Tibial artery (tissue), 4 donors: Measurements from ENCODE around the gene STX1B.

Experiments
- DNase-seq, 2 donors: peaks; one replicate each; pipeline ENCODE4 v3.0.0-alpha.2; 2019
- H3K27ac ChIP-seq, 2 donors: fragments of 200-600 bp; sonication (generic) in 1 of 2; 1 replicate in 1 of 2; 2 replicates in 1 of 2; pipeline ENCODE4 v1.5.1; 2018 to 2019; ENCODE audit warnings: mild to moderate bottlenecking in 1 of 2
- H3K27me3 ChIP-seq, 2 donors: fragments of 200-600 bp; sonication (generic) in 1 of 2; one replicate each; pipeline versions ENCODE4 v1.5.1 to v1.6.0; 2016 to 2019
- H3K36me3 ChIP-seq, 3 donors: fragments of 200-600 bp; sonication (generic) in 2 of 3; one replicate each; pipeline ENCODE4 v1.5.1; 2016 to 2019; ENCODE audit warnings: mild to moderate bottlenecking in 2 of 3
- H3K4me1 ChIP-seq, 4 donors: fragments of 200-600 bp; sonication (generic) in 2 of 4; 1 replicate in 3 of 4; 2 replicates in 1 of 4; pipeline ENCODE4 v1.5.1; 2016 to 2019
- H3K4me3 ChIP-seq, 2 donors: fragments of 200-600 bp; sonication (generic) in 1 of 2; 1 replicate in 1 of 2; 2 replicates in 1 of 2; pipeline ENCODE4 v1.5.1; 2018 to 2019; ENCODE audit warnings: mild to moderate bottlenecking in 2 of 2
- H3K9me3 ChIP-seq, 3 donors: fragments of 200-600 bp; sonication (generic) in 1 of 3; one replicate each; pipeline ENCODE4 v1.5.1; 2016 to 2019
- intact Hi-C: fragments of 100-400 bp; cut with DNase I; formaldehyde crosslinking; loops from one replicate; pipeline ENCODE4 v1.15.0; 2023; ENCODE audit warnings: low total_unique reads
- TF ChIP-seq, protein P1 (sequence below), 2 experiments: fragments of 200-600 bp in 1 of 2; fragments of 450-650 bp in 1 of 2; IDR thresholded peaks; one replicate each; pipeline ENCODE4 v1.5.1; 2017 to 2019; ENCODE audit warnings: antibody characterized with exemption in 2 of 2, mild to moderate bottlenecking in 1 of 2, moderate library complexity in 1 of 2

STX1B gene

DNA sequence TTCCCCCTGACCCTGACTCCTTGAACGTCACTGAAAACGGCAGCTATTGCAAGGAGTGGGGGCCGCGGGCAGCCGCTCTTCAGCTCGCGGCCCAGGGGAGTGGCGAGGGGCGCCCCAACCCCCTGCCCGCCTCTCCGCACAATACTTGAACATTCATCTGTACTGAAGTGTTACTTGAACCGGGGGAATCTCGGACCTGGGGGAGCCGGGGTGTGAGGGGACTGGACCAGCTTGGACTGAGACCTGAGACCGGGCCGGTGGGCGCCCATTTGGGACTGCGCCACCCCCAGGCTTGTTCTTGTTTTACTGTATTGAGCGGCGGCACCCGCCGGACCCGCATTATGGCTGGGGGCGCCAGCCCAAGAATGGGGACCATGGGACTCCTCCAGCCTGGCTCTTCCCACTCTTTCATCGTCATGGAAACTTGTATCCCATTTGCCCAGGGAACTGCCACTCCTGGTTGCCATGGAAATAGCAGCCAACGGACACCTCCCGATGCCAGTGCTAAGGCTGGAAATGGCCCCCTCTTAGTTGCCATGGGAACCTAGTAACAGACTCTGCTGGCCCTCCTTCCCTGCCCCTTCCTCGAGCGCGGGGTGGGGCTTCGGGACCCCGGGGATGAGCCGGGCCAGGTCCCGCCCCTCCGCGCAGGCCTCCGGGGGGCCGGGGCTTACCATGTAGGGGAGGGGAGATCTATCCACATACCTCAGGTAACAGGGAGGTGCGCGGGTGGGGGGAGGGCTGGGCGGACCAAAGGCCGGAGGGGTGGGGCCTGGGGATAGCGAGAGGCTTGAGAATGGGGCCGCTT, 62.4 kb downstream of the STX1B start:
- Histone ChIP-seq H3K36me3 (peaks cover 0 to 34% (median 9%) of the 10 kb centered on the region in 3 donors), H3K27me3 (no peaks in the 10 kb centered on the region), H3K9me3 (no peaks in the 10 kb centered on the region), H3K4me1 (peaks cover 0 to 52% (median 41%) of the 10 kb centered on the region in 4 donors), H3K27ac (peak overlapping the region; percentile 89), H3K4me3 (peak overlapping the region; percentile 82 to 91)
- intact Hi-C loops: loop anchor here (2.0 kb wide), 1 partner anchor 25 kb away; the partner anchor contains the start of gene FBXL19
- peak; percentile 94 to 96 for DNase-seq
- TF ChIP-seq, protein P1, sequence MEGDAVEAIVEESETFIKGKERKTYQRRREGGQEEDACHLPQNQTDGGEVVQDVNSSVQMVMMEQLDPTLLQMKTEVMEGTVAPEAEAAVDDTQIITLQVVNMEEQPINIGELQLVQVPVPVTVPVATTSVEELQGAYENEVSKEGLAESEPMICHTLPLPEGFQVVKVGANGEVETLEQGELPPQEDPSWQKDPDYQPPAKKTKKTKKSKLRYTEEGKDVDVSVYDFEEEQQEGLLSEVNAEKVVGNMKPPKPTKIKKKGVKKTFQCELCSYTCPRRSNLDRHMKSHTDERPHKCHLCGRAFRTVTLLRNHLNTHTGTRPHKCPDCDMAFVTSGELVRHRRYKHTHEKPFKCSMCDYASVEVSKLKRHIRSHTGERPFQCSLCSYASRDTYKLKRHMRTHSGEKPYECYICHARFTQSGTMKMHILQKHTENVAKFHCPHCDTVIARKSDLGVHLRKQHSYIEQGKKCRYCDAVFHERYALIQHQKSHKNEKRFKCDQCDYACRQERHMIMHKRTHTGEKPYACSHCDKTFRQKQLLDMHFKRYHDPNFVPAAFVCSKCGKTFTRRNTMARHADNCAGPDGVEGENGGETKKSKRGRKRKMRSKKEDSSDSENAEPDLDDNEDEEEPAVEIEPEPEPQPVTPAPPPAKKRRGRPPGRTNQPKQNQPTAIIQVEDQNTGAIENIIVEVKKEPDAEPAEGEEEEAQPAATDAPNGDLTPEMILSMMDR (IDR thresholded peaks at IDR 0.05): no peak

DNA sequence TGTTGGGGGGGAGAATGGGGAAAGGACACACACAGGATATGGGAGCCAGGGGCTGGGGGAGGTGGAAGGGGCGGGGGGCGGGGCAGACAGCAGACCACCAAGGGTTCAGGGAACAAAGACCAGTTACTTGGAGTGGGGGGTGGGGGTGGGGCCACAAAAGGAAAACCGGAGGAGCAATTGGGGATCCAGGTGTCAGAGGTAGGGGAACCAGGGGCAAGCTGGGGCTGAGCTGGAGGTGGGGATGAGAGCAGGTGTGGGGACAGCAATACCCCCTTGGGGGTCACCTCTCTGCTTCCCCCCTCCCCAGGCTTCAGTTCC, 62.9 kb downstream of the STX1B start:
- H3K4me3 ChIP-seq: peak overlapping the region; percentile 82 to 91
- H3K36me3 ChIP-seq: peaks cover 0 to 36% (median 14%) of the 10 kb centered on the region in 3 donors
- intact Hi-C loops: no loop called here
- TF ChIP-seq, protein P1 (IDR thresholded peaks at IDR 0.05): no peak
- no peaks in the 10 kb centered on the region for H3K27me3 ChIP-seq
- H3K9me3 ChIP-seq: no peaks in the 10 kb centered on the region
- peaks cover 0 to 46% (median 37%) of the 10 kb centered on the region in 4 donors for H3K4me1 ChIP-seq
- H3K27ac ChIP-seq: peak overlapping the region; percentile 89
- DNase-seq: no peak

DNA sequence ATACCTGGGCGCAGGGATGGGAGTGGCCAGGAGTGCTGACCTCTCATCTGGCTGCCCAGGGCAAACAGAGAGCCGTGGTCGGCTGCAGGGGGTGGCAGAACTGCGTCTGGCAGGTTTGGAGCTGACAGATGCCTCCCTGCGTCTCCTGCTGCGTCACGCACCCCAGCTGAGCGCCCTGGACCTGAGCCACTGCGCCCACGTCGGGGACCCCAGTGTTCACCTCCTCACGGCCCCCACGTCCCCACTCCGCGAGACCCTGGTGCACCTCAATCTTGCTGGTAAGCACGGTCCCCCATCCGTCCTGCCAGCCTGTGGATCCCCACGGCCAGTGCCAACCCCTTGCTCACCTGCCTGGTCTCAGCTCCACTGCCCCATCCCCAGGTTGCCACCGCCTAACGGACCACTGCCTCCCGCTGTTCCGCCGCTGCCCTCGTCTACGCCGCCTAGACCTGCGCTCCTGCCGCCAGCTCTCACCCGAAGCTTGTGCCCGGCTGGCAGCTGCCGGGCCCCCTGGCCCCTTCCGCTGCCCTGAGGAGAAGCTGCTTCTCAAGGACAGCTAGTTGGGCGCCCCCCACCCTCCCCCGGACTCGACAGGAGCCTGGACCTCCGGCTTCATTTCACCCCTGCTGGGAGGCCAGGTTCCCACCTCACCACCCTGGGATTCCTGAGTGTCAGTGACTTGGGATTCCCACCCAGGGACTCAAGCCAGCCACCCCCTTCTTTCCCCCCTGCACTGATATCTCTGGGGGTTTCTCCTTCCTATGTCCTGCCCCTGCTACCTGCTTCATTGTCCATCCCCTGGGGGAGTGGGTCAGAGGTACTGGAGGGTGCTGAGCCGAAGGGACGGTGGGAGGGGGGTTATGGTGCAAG, 63.5 kb downstream of the STX1B start:
- peaks cover 0 to 40% (median 18%) of the 10 kb centered on the region in 3 donors for H3K36me3 ChIP-seq
- no peak overlapping the region for H3K27ac ChIP-seq
- no peaks in the 10 kb centered on the region for H3K27me3 ChIP-seq
- intact Hi-C loops: no loop called here
- H3K4me1 ChIP-seq: peaks cover 0 to 44% (median 33%) of the 10 kb centered on the region in 4 donors
- H3K9me3 ChIP-seq: no peaks in the 10 kb centered on the region
- TF ChIP-seq, protein P1 (IDR thresholded peaks at IDR 0.05): no peak
- DNase-seq: peak in 1 of 2 donors; percentile 74
- no peak overlapping the region for H3K4me3 ChIP-seq

DNA sequence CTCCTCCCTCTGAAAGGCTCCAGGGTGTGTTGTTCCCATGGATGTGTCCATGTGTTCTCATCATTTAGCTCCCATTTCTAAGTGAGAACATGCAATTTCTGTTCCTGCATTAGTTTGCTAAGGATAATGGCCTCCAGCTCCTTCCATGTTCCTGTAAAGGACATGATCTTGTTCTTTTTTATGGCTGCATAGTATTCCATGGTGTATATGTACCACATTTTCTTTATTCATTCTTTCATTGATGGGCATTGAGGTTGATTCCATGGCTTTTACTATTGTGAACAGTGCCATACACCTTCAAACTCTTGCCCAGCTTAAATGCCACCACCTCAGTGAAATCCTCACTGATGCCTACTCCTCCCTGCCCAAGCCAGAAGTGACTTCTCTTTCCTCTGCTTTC, 66.1 kb downstream of the STX1B start:
- DNase-seq: no peak
- intact Hi-C loops: no loop called here
- Histone ChIP-seq H3K4me3 (no peak overlapping the region), H3K4me1 (peaks cover 0 to 19% (median 11%) of the 10 kb centered on the region in 4 donors), H3K9me3 (no peaks in the 10 kb centered on the region), H3K27ac (no peak overlapping the region), H3K27me3 (no peaks in the 10 kb centered on the region), H3K36me3 (peaks cover 0 to 51% (median 18%) of the 10 kb centered on the region in 3 donors)
- TF ChIP-seq, protein P1 (IDR thresholded peaks at IDR 0.05): no peak

DNA sequence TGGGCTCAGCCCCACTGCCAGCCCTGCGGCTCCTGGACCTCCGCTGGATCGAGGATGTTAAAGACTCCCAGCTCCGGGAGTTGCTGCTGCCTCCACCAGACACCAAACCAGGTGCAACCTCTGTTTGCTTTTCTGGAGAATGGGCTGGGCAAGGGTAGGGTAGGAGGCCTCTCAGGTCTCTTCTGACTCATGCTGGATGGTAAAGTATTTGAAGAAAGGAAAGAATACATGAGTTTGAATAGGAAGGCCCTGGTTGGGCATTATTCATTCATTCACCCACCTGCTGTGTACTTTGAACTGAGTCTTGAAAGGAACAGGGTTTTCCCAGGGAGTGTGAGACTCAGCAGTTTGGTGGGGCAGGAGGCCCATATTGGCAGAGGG, 68.0 kb downstream of the STX1B start:
- peaks cover 0 to 53% (median 18%) of the 10 kb centered on the region in 3 donors for H3K36me3 ChIP-seq
- intact Hi-C loops: no loop called here
- TF ChIP-seq, protein P1 (IDR thresholded peaks at IDR 0.05): no peak
- no peak overlapping the region for H3K27ac ChIP-seq
- H3K9me3 ChIP-seq: no peaks in the 10 kb centered on the region
- no peak overlapping the region for H3K4me3 ChIP-seq
- no peaks in the 10 kb centered on the region for H3K27me3 ChIP-seq
- peaks cover 0 to 17% (median 7%) of the 10 kb centered on the region in 4 donors for H3K4me1 ChIP-seq
- no peak for DNase-seq
